Measurements from ENCODE around the gene ANO6.

Gene ANO6

GRCh38 chr12:45327823-45328383 lies 112.0 kb downstream of the ANO6 start:
- no peaks in the 10 kb centered on the region for H3K4me1 Mint-ChIP-seq
- no peaks in the 10 kb centered on the region for H3K9me3 Mint-ChIP-seq
- no peak for ATAC-seq
- H3K27ac Mint-ChIP-seq = no peak overlapping the region
- H3K27me3 Mint-ChIP-seq = no peaks in the 10 kb centered on the region
- no peak overlapping the region for H3K4me3 Mint-ChIP-seq
- H3K36me3 Mint-ChIP-seq = peaks cover 18% of the 10 kb centered on the region

- Mint-ChIP-seq H3K9me3 (no peaks in the 10 kb centered on the region), H3K27ac (no peak overlapping the region), H3K36me3 (peaks cover 19% of the 10 kb centered on the region), H3K27me3 (no peaks in the 10 kb centered on the region), H3K4me3 (no peak overlapping the region), H3K4me1 (no peaks in the 10 kb centered on the region)
- ATAC-seq = no peak
Observed at GRCh38 chr12:45329238-45329637, 113.3 kb downstream of the ANO6 start.

GRCh38 chr12:45329702-45330101 lies 113.8 kb downstream of the ANO6 start:
- Mint-ChIP-seq H3K27me3 (no peaks in the 10 kb centered on the region), H3K9me3 (no peaks in the 10 kb centered on the region), H3K27ac (no peak overlapping the region), H3K4me1 (no peaks in the 10 kb centered on the region), H3K4me3 (no peak overlapping the region), H3K36me3 (peaks cover 24% of the 10 kb centered on the region)
- no peak for ATAC-seq

GRCh38 chr12:45331552-45331951 lies 115.7 kb downstream of the ANO6 start:
- no peak overlapping the region for H3K4me3 Mint-ChIP-seq
- ATAC-seq = no peak
- H3K27ac Mint-ChIP-seq = no peak overlapping the region
- no peaks in the 10 kb centered on the region for H3K9me3 Mint-ChIP-seq
- peaks cover 27% of the 10 kb centered on the region for H3K36me3 Mint-ChIP-seq
- no peaks in the 10 kb centered on the region for H3K27me3 Mint-ChIP-seq
- H3K4me1 Mint-ChIP-seq = no peaks in the 10 kb centered on the region

GRCh38 chr12:45334396-45334795 lies 118.5 kb downstream of the ANO6 start:
- Mint-ChIP-seq H3K27me3 (no peaks in the 10 kb centered on the region), H3K4me3 (no peak overlapping the region), H3K27ac (no peak overlapping the region), H3K9me3 (no peaks in the 10 kb centered on the region), H3K36me3 (peaks cover 21% of the 10 kb centered on the region), H3K4me1 (no peaks in the 10 kb centered on the region)
- ATAC-seq = no peak

- Mint-ChIP-seq H3K27me3 (no peaks in the 10 kb centered on the region), H3K36me3 (peaks cover 21% of the 10 kb centered on the region), H3K4me3 (no peak overlapping the region), H3K9me3 (no peaks in the 10 kb centered on the region), H3K4me1 (no peaks in the 10 kb centered on the region), H3K27ac (no peak overlapping the region)
- ATAC-seq = no peak
Observed at GRCh38 chr12:45336331-45336730, 120.4 kb downstream of the ANO6 start.

GRCh38 chr12:45336762-45337596 lies 121.1 kb downstream of the ANO6 start:
- peaks cover 18% of the 10 kb centered on the region for H3K36me3 Mint-ChIP-seq
- no peaks in the 10 kb centered on the region for H3K27me3 Mint-ChIP-seq
- ATAC-seq = no peak
- H3K27ac Mint-ChIP-seq = no peak overlapping the region
- no peaks in the 10 kb centered on the region for H3K9me3 Mint-ChIP-seq
- H3K4me1 Mint-ChIP-seq = no peaks in the 10 kb centered on the region
- no peak overlapping the region for H3K4me3 Mint-ChIP-seq

- no peak overlapping the region for H3K27ac Mint-ChIP-seq
- no peaks in the 10 kb centered on the region for H3K27me3 Mint-ChIP-seq
- no peaks in the 10 kb centered on the region for H3K4me1 Mint-ChIP-seq
- H3K4me3 Mint-ChIP-seq = no peak overlapping the region
- ATAC-seq = no peak
- H3K36me3 Mint-ChIP-seq = peaks cover 14% of the 10 kb centered on the region
- H3K9me3 Mint-ChIP-seq = no peaks in the 10 kb centered on the region
Observed at GRCh38 chr12:45337835-45338234, 121.9 kb downstream of the ANO6 start.

- Mint-ChIP-seq H3K9me3 (no peaks in the 10 kb centered on the region), H3K27me3 (no peaks in the 10 kb centered on the region), H3K4me1 (no peaks in the 10 kb centered on the region), H3K4me3 (no peak overlapping the region), H3K36me3 (peaks cover 18% of the 10 kb centered on the region), H3K27ac (no peak overlapping the region)
- no peak for ATAC-seq
Observed at GRCh38 chr12:45338272-45338671, 122.4 kb downstream of the ANO6 start.

GRCh38 chr12:45339035-45339434 lies 123.1 kb downstream of the ANO6 start:
- Mint-ChIP-seq H3K27ac (no peak overlapping the region), H3K9me3 (no peaks in the 10 kb centered on the region), H3K4me1 (no peaks in the 10 kb centered on the region), H3K4me3 (no peak overlapping the region), H3K27me3 (no peaks in the 10 kb centered on the region), H3K36me3 (peaks cover 21% of the 10 kb centered on the region)
- ATAC-seq = no peak

GRCh38 chr12:45342171-45342570 lies 126.3 kb downstream of the ANO6 start:
- no peaks in the 10 kb centered on the region for H3K4me1 Mint-ChIP-seq
- no peak overlapping the region for H3K27ac Mint-ChIP-seq
- no peak overlapping the region for H3K4me3 Mint-ChIP-seq
- ATAC-seq = no peak
- peaks cover 12% of the 10 kb centered on the region for H3K36me3 Mint-ChIP-seq
- H3K9me3 Mint-ChIP-seq = no peaks in the 10 kb centered on the region
- H3K27me3 Mint-ChIP-seq = no peaks in the 10 kb centered on the region

- no peaks in the 10 kb centered on the region for H3K9me3 Mint-ChIP-seq
- peaks cover 13% of the 10 kb centered on the region for H3K36me3 Mint-ChIP-seq
- no peaks in the 10 kb centered on the region for H3K27me3 Mint-ChIP-seq
- no peak overlapping the region for H3K4me3 Mint-ChIP-seq
- no peaks in the 10 kb centered on the region for H3K4me1 Mint-ChIP-seq
- no peak overlapping the region for H3K27ac Mint-ChIP-seq
- ATAC-seq = no peak
Observed at GRCh38 chr12:45342848-45343247, 127.0 kb downstream of the ANO6 start.

- Mint-ChIP-seq H3K4me3 (no peak overlapping the region), H3K27me3 (no peaks in the 10 kb centered on the region), H3K4me1 (no peaks in the 10 kb centered on the region), H3K9me3 (no peaks in the 10 kb centered on the region), H3K27ac (no peak overlapping the region), H3K36me3 (peaks cover 19% of the 10 kb centered on the region)
- no peak for ATAC-seq
Observed at GRCh38 chr12:45343269-45344051, 127.6 kb downstream of the ANO6 start.

GRCh38 chr12:45348311-45348710 lies 132.4 kb downstream of the ANO6 start:
- Mint-ChIP-seq H3K9me3 (no peaks in the 10 kb centered on the region), H3K36me3 (peaks cover 53% of the 10 kb centered on the region), H3K4me3 (no peak overlapping the region), H3K27ac (no peak overlapping the region), H3K27me3 (no peaks in the 10 kb centered on the region), H3K4me1 (no peaks in the 10 kb centered on the region)
- no peak for ATAC-seq

- H3K27ac Mint-ChIP-seq = no peak overlapping the region
- no peaks in the 10 kb centered on the region for H3K9me3 Mint-ChIP-seq
- H3K4me3 Mint-ChIP-seq = no peak overlapping the region
- peaks cover 56% of the 10 kb centered on the region for H3K36me3 Mint-ChIP-seq
- no peaks in the 10 kb centered on the region for H3K27me3 Mint-ChIP-seq
- H3K4me1 Mint-ChIP-seq = peaks cover under 1% of the 10 kb centered on the region
- ATAC-seq = no peak
Observed at GRCh38 chr12:45348986-45349385, 133.1 kb downstream of the ANO6 start.

Data from stimulated activated memory B cell treated with anti-CD40 and anti-IgM and Interleukin-4, amounts not matched to agents 10 μg/mL and 1 μg/mL and 100 μg/mL, for 72 hours (primary cell).